ENCODE results near the gene PURA.

The PURA gene

GRCh38 chr5:140110646-140110957, 3.3 kb upstream of the PURA start:
- no peak for DNase-seq

GRCh38 chr5:140111011-140111858, 2.7 kb upstream of the PURA start:
- no peak for DNase-seq

- no peak for DNase-seq
Measured at GRCh38 chr5:140111859-140112551, 1.9 kb upstream of the PURA start.

GRCh38 chr5:140112685-140113179, 1.2 kb upstream of the PURA start:
- DNase-seq: no peak

- no peak for DNase-seq
Measured at GRCh38 chr5:140113180-140113698, 670 bp upstream of the PURA start.

GRCh38 chr5:140114341-140115185, 654 bp downstream of the PURA start:
- no peak for DNase-seq

GRCh38 chr5:140115186-140115500, 1.2 kb downstream of the PURA start:
- no peak for DNase-seq

- DNase-seq: no peak
Measured at GRCh38 chr5:140116716-140117115, 2.8 kb downstream of the PURA start.

- no peak for DNase-seq
Measured at GRCh38 chr5:140117523-140117922, 3.6 kb downstream of the PURA start.

- no peak for DNase-seq
Measured at GRCh38 chr5:140118302-140118936, 4.5 kb downstream of the PURA start.

GRCh38 chr5:140125637-140126036, 11.7 kb downstream of the PURA start, which contains the start of gene IGIP:
Gene IGIP (plus strand): TSS chr5:140125937. CDS start chr5:140128477, 2,540 bp downstream.
- DNase-seq: no peak

- no peak for DNase-seq
Measured at GRCh38 chr5:140126315-140127012, 12.6 kb downstream of the PURA start.

- no peak for DNase-seq
Measured at GRCh38 chr5:140128376-140128775, 14.5 kb downstream of the PURA start.

GRCh38 chr5:140130949-140131733, 17.2 kb downstream of the PURA start:
- DNase-seq: no peak

- no peak for DNase-seq
Measured at GRCh38 chr5:140131967-140132409, 18.1 kb downstream of the PURA start.

GRCh38 chr5:140133514-140134167, 19.7 kb downstream of the PURA start:
- DNase-seq: no peak

- no peak for DNase-seq
Measured at GRCh38 chr5:140134277-140134935, 20.5 kb downstream of the PURA start.

GRCh38 chr5:140135127-140135526, 21.2 kb downstream of the PURA start:
- no peak for DNase-seq

- no peak for DNase-seq
Measured at GRCh38 chr5:140136624-140137023, 22.7 kb downstream of the PURA start.

GRCh38 chr5:140140435-140140834, 26.5 kb downstream of the PURA start:
- DNase-seq: no peak

All from NCI-H510A (cell line).